ENCODE results near the gene ALAS1.
A peak's percentile ranks its signal among the peaks of the same experiment; 100 is the strongest.
"Not testable (repeated sequence)": the region's sequence is repeated elsewhere in the genome, so short reads cannot be mapped to it uniquely, and the experiment has no call there.

Gene ALAS1

DNA sequence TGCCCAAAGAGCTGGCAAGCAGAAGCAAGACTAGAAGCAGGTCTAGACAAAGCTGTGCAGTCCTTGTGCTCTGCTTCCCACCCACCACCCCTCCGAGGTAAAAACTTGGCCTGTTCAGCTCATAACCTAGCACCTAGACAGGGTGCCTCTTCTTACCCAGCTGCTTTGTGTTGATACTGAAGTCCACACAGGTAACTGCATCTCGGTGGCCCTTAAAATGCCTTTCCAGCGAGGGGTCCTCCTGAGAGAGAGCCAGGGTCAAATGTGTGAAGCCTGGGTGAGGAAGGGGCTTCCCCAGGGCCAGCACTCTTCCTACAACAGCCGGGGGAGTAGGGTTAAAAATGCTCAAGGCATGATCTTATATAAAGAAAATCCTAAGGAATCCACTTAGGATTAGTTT lies 47.1 kb upstream of the ALAS1 start:
- Histone ChIP-seq H3K36me3 (replicated peaks; ENCODE audit: low read depth, low read length) (peaks cover 30% of the 10 kb centered on the region), H3K4me3 (ENCODE audit: low read length) (no peak overlapping the region), H3K9ac (ENCODE audit: low read length) (no peak overlapping the region), H2AFZ (ENCODE audit: low read depth, low read length) (no peak overlapping the region), H3K9me3 (ENCODE audit: insufficient read depth, low read length) (no peaks in the 10 kb centered on the region), H3K79me2 (ENCODE audit: low read length) (peaks cover 20% of the 10 kb centered on the region), H3K27ac (ENCODE audit: low read length) (no peak overlapping the region), H3K4me2 (ENCODE audit: low read length) (no peak overlapping the region), H3K27me3 (ENCODE audit: low read depth, low read length) (no peaks in the 10 kb centered on the region), H4K20me1 (ENCODE audit: insufficient read depth, low read length) (no peaks in the 10 kb centered on the region), H3K4me1 (ENCODE audit: low read length) (peaks cover 10% of the 10 kb centered on the region)
- TF ChIP-seq, protein P1, sequence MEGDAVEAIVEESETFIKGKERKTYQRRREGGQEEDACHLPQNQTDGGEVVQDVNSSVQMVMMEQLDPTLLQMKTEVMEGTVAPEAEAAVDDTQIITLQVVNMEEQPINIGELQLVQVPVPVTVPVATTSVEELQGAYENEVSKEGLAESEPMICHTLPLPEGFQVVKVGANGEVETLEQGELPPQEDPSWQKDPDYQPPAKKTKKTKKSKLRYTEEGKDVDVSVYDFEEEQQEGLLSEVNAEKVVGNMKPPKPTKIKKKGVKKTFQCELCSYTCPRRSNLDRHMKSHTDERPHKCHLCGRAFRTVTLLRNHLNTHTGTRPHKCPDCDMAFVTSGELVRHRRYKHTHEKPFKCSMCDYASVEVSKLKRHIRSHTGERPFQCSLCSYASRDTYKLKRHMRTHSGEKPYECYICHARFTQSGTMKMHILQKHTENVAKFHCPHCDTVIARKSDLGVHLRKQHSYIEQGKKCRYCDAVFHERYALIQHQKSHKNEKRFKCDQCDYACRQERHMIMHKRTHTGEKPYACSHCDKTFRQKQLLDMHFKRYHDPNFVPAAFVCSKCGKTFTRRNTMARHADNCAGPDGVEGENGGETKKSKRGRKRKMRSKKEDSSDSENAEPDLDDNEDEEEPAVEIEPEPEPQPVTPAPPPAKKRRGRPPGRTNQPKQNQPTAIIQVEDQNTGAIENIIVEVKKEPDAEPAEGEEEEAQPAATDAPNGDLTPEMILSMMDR (IDR thresholded peaks at IDR 0.05; ENCODE audit: low read depth, low read length): no peak
- TF ChIP-seq EZH2phosphoT487 (IDR thresholded peaks at IDR 0.05; ENCODE audit: low read depth): no peak

DNA sequence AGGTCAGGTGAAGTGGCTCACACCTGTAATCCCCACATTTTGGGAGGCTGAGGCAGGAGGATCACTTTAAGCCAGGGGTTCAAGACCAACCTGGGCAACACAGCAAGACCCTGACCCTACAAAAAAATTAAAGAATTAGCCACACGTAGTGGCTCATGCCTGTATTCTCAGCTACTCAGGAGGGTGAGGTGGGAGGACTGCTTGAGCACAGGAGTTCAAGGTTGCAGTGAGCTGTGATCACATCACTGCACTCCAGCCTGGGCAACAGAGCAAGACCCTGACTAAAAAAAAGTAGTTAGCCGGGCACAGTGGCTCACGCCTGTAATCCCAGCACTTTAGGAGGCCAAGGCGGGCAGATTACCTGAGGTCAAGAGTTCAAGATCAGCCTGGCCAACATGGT lies 46.0 kb upstream of the ALAS1 start:
- Histone ChIP-seq H3K36me3 (replicated peaks; ENCODE audit: low read depth, low read length) (peaks cover 22% of the 10 kb centered on the region), H3K79me2 (ENCODE audit: low read length) (peaks cover 20% of the 10 kb centered on the region)
- H2AFZ ChIP-seq (ENCODE audit: low read depth, low read length); H3K27me3 ChIP-seq (ENCODE audit: low read depth, low read length); H3K27ac ChIP-seq (ENCODE audit: low read length); H3K9me3 ChIP-seq (ENCODE audit: insufficient read depth, low read length); H3K9ac ChIP-seq (ENCODE audit: low read length); H3K4me3 ChIP-seq (ENCODE audit: low read length); H3K4me1 ChIP-seq (ENCODE audit: low read length); H4K20me1 ChIP-seq (ENCODE audit: insufficient read depth, low read length); H3K4me2 ChIP-seq (ENCODE audit: low read length): not testable (repeated sequence)

DNA sequence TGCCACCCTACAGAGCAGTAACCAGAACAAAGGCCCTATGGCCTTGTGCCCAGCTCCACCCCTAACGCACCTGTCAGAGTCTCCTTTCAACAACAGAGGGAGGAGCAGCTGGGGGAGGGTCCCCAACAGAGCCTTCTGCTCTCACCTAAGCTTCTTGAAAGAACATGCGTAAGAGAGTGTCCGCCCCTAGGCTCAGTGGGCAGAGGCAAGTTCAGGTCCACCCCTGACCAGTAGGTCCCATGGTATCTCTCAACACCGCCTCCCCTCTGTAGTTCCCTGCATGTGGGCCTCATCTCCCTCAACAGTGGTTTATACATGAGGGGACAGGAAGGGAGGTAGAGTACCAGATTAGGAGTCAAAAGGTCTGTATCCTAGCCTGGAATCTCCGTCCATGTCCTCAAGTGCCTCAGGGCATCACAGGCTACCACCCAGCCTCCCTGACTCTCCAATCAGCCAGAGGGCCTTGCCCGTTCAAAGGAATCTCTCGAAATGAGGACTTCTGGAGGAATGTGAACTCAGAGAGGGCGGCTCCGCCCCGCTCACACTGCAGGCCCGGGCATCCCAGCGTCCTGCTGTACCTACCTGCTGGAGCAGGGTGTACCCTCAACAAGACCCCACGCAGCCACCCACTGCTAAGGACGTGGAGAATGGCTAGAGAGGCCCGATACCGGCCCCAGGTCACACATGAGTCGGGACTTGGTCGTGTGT lies 44.4 kb upstream of the ALAS1 start:
- H3K4me1 ChIP-seq (ENCODE audit: low read length): peaks cover 10% of the 10 kb centered on the region
- H3K27ac ChIP-seq (ENCODE audit: low read length): peak overlapping the region; percentile 25
- peak overlapping the region; percentile 85; the same call in 1 of the 2 replicates for H2AFZ ChIP-seq (ENCODE audit: low read depth, low read length)
- H3K27me3 ChIP-seq (ENCODE audit: low read depth, low read length): no peaks in the 10 kb centered on the region
- H3K4me2 ChIP-seq (ENCODE audit: low read length): peak overlapping the region; percentile 82
- TF ChIP-seq, protein P1 (IDR thresholded peaks at IDR 0.05; ENCODE audit: low read depth, low read length): no peak; the same call in 1 of the 2 replicates
- TF ChIP-seq EZH2phosphoT487 (IDR thresholded peaks at IDR 0.05; ENCODE audit: low read depth): no peak
- no peaks in the 10 kb centered on the region for H4K20me1 ChIP-seq (ENCODE audit: insufficient read depth, low read length)
- H3K79me2 ChIP-seq (ENCODE audit: low read length): peaks cover 20% of the 10 kb centered on the region
- peaks cover 12% of the 10 kb centered on the region for H3K36me3 ChIP-seq (replicated peaks; ENCODE audit: low read depth, low read length)
- H3K9me3 ChIP-seq (ENCODE audit: insufficient read depth, low read length): no peaks in the 10 kb centered on the region
- H3K9ac ChIP-seq (ENCODE audit: low read length): peak overlapping the region; percentile 86
- H3K4me3 ChIP-seq (ENCODE audit: low read length): peak overlapping the region; percentile 89

DNA sequence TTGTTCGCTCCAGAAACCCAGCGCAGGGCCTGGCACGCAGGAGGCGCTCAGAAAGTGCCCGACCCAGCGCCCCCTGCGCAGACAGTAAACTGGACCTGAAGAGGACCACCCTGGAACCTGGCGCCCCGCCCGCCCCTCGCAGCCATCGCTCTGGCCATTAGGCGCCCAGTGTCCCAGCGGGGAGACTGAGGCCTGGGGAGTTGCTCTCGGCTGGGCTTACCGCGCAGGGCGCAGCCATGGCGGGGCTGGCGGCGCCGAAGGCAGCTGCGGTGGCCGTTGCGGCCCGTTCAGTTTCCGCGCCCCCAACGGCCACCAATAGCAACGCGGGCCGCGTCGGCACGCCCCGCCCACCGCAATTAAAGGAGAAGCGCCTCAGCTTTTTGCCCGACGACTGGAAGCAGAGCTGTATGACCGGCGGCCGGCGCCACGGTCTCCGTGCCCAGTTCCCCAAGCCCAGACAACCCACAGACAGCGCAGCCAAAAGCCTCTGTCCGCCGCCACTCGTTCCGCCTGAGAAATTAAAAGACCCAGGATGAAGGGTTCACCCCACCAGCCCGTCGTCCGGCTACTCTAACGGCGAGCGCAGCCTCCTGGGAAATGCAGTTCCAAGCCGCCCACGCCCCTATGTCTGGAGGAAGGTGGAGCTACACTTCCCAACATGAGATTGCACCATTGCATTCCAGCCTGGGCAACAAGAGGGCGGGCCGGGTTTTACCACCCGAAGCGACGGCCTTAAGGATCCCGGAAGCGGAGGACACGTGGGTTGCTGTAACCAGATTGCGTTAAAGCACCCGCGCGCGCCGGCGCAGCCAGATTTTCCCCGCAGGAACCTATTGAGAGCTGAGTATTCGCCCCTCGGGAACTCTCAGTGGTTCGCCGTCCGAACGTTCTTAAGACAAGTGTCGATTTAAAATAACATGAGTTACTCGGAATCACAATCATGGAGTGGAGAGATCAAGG lies 43.5 kb upstream of the ALAS1 start, which contains the start of gene POC1A:
POC1A (minus strand) TSS at position 289 of the 960 bp plus-strand sequence; CDS start at position 238, 51 bp downstream.
- peaks cover 20% of the 10 kb centered on the region for H3K79me2 ChIP-seq (ENCODE audit: low read length)
- H3K9ac ChIP-seq (ENCODE audit: low read length): peak within 1 kb of the TSS; percentile 86
- no peaks in the 10 kb centered on the region for H4K20me1 ChIP-seq (ENCODE audit: insufficient read depth, low read length)
- H3K4me3 ChIP-seq (ENCODE audit: low read length): peak within 1 kb of the TSS; percentile 89
- no peak for TF ChIP-seq EZH2phosphoT487 (IDR thresholded peaks at IDR 0.05; ENCODE audit: low read depth)
- TF ChIP-seq, protein P1 (IDR thresholded peaks at IDR 0.05; ENCODE audit: low read depth, low read length): no peak
- H3K36me3 ChIP-seq (replicated peaks; ENCODE audit: low read depth, low read length): peaks cover 4% of the 10 kb centered on the region
- peak within 1 kb of the TSS; percentile 85 for H2AFZ ChIP-seq (ENCODE audit: low read depth, low read length)
- H3K9me3 ChIP-seq (ENCODE audit: insufficient read depth, low read length): no peaks in the 10 kb centered on the region
- H3K4me2 ChIP-seq (ENCODE audit: low read length): peak within 1 kb of the TSS; percentile 82
- H3K27ac ChIP-seq (ENCODE audit: low read length): peak within 1 kb of the TSS; percentile 58
- peaks cover 10% of the 10 kb centered on the region for H3K4me1 ChIP-seq (ENCODE audit: low read length)
- no peaks in the 10 kb centered on the region for H3K27me3 ChIP-seq (ENCODE audit: low read depth, low read length)
